Middle frontal gyrus (tissue), 1 donor: ENCODE measurements around the gene CRNN.

ENCODE experiments used
- DNase-seq: peaks from one replicate; pipeline ENCODE4 v3.0.0-alpha.2; 2015; ENCODE audit warnings: low spot score; ENCODE audit errors: extremely low spot score

CRNN gene

GRCh38 chr1:152413909-152414308 lies at the start of gene CRNN:
Gene CRNN (minus strand): TSS chr1:152414263. CDS start chr1:152412233, 2,030 bp downstream.
- DNase-seq: no peak

DNA sequence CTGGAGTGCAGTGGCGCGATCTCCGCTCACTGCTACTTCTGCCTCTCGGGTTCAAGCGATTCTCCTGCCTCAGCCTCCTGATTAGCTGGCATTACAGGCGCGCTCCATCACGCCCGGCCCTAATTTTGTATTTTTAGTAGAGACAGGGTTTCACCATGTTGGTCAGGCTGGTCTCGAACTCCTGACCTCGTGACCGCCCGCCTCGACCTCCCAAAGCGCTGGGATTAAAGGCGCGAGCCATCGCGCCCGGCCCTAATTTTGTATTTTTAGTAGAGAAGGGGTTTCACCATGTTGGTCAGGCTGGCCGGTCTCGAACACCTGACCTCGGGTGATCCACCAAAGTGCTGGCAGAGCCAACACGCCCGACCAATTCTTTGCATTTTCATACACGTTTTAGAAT lies 48.6 kb upstream of the CRNN start:
- no peak for DNase-seq

- no peak for DNase-seq
Observed at GRCh38 chr1:152461544-152461943, 47.5 kb upstream of the CRNN start.

GRCh38 chr1:152460529-152460899 lies 46.5 kb upstream of the CRNN start:
- no peak for DNase-seq

GRCh38 chr1:152459596-152460528 lies 45.8 kb upstream of the CRNN start:
- DNase-seq: no peak

- DNase-seq: peak; percentile 68
Observed at GRCh38 chr1:152458384-152459185, 44.5 kb upstream of the CRNN start.

- no peak for DNase-seq
Observed at GRCh38 chr1:152457561-152457960, 43.5 kb upstream of the CRNN start.

DNA sequence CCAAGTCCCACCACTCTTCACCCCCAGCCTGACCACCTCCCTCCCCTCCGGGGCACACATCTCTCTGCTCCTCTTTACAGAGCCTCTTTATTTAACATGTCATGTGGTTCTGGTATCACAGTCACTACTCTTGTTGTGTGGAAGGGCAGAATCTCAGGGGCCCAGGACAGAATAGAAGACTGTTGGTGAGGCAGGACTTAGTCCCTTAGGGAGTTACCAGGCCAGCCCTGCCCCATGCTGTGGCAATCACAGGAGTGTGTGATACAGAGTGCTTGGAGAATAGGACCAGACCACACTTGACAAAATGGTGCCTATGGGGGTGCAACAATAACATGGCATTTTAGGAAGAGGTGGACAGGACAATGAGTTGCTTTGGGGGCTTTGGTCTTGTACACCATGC lies 43.0 kb upstream of the CRNN start:
- DNase-seq: no peak

DNA sequence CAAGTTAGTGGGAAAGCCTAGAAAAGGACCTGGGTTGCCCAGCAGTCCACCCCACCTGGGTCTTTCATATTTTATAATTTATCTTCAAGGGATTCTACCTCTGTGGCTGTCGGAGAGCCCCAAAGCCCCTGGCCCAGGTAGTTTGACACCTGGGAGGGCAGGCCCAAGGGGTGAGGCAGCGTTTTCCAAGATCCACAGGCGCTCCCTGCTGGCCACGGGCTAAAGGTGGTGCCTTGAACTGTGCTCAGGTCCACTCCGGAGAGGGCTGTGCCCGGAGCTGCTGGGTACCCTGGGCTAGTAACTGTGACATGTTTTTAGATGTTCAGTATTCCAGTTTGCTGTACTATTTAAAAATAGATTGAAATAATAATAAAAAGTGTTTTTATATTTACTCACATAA lies 37.2 kb upstream of the CRNN start:
- no peak for DNase-seq

- DNase-seq: no peak
Observed at GRCh38 chr1:152449661-152450060, 35.6 kb upstream of the CRNN start.

GRCh38 chr1:152448496-152448895 lies 34.4 kb upstream of the CRNN start:
- DNase-seq: no peak

DNA sequence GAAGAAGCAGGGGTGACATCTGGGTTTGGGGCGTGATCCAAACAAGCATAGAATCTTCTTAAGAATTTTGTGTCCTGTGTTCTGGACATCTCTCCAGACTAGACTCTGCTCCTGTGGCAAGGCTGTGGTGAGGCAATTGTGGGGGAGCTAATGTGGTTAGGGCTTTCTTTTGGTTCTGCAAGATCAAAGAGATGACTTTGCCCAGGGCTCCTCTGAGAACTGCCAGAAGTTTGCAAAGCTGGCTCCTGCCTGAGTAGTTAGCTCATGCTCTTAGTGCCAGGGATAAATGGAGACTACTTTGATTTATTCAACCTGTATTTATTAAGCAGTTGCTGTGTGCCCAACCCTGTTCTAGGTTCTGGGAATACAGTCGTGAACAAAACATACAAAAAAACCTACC lies 34.0 kb upstream of the CRNN start:
- no peak for DNase-seq

GRCh38 chr1:152447484-152447883 lies 33.4 kb upstream of the CRNN start:
- DNase-seq: no peak

GRCh38 chr1:152444045-152444444 lies 30.0 kb upstream of the CRNN start:
- no peak for DNase-seq

GRCh38 chr1:152442765-152443164 lies 28.7 kb upstream of the CRNN start:
- DNase-seq: no peak

- no peak for DNase-seq
Observed at GRCh38 chr1:152442301-152442700, 28.2 kb upstream of the CRNN start.

GRCh38 chr1:152441756-152442155 lies 27.7 kb upstream of the CRNN start:
- DNase-seq: no peak

DNA sequence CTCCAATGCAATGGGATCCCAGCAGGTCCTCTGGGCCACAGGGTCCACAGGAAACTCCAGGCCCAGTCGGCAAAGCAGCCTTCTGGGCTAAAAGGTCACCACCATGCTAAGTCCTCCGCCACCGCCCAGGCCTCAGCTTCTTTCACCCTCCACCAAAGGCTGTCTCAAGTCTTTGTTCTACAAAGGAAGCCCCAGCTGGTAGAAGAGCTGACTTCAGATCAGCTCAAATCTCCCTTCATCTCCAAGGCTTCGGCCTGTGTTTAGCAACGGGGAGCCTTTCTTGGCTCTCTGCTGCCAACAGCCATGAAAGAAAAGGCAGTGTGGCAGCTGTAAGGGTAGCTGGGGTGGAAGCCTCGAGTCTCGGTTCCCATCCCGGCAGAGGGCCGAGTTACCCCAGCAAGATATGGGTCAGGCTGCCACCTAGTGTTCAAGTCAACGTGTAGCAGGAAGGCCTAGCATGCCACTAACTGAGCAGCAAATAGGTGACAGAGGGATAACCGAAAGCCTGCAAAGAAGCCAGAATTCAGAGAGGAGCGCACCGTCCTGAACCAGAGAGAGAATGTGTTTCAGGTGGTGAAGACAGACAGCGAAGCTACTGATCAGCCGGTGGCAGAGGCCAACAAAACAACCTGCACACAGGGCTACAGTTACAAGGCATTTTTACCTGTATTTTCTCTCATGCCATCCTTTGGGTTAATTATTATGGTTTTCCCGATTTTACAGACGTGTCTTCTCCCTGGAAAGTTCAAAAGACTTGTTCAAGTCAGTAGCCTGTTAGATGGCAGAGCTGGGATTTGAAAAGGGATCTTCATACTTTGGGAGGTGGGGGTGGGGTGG lies 26.8 kb upstream of the CRNN start:
- peak; percentile 47 for DNase-seq

DNA sequence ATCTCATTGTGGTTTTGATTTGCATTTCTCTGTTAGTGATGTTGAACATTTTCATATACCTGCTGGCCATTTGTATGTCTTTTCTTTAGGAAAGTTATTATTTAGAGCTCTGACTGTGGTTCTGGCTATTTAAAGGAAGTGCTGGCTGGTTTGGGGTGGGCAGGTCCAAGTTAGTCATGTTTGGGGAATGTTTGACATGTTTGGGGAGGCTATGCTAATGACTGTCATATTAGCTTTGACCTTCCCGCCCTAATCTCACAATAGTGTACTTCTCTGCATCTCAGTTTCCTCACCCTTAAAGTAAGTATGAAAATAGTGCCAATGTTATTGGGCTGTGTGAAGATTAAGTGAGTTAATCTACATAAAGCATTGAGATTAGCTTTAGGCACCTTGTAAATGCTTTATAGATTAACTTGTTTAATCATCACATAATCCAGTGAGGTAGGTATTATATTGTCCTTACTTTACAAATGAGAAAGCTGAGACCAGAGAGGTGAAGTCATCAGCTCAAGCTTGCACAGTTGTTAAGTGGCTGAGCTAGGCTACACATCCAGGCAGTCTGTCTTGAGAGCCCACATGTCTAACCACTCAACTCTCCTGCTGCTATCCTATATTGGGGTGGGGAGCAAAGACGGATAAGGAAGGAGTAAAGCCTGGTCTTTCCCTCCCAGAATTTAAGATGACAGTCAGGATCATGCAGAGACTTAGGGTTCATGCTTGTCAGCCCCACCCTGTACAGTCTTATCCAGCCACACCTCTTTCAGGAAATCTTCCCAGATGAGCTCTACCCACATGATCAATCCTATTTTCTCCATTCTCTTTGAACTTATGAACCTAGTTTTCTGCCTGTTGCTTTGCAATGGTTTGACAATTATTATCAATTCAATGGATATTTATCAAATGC lies 22.8 kb upstream of the CRNN start:
- no peak for DNase-seq

GRCh38 chr1:152427458-152427857 lies 13.4 kb upstream of the CRNN start:
- no peak for DNase-seq

- no peak for DNase-seq
Observed at GRCh38 chr1:152426731-152427130, 12.7 kb upstream of the CRNN start.
